HFF-Myc (cell line): Measurements from ENCODE around the gene PHF21A.
A peak's percentile ranks its signal among the peaks of the same experiment; 100 is the strongest.

Experiments used
- DNase-seq: peaks from one replicate; pipeline ENCODE4 v3.0.0-alpha.2; 2011; ENCODE audit warnings: low read depth; ENCODE audit errors: extremely low read depth
- H3K4me3 ChIP-seq: replicated peaks from 2 replicates; pipeline ENCODE4 v1.5.1; 2011; ENCODE audit warnings: low read depth, mild to moderate bottlenecking, control low read depth, low read length
- TF ChIP-seq, protein P1 (sequence below): IDR thresholded peaks from 2 replicates; pipeline ENCODE4 v1.5.1; 2012; ENCODE audit warnings: mild to moderate bottlenecking, low read depth, low read length, control low read depth; ENCODE audit errors: missing control alignments

Gene PHF21A

DNA sequence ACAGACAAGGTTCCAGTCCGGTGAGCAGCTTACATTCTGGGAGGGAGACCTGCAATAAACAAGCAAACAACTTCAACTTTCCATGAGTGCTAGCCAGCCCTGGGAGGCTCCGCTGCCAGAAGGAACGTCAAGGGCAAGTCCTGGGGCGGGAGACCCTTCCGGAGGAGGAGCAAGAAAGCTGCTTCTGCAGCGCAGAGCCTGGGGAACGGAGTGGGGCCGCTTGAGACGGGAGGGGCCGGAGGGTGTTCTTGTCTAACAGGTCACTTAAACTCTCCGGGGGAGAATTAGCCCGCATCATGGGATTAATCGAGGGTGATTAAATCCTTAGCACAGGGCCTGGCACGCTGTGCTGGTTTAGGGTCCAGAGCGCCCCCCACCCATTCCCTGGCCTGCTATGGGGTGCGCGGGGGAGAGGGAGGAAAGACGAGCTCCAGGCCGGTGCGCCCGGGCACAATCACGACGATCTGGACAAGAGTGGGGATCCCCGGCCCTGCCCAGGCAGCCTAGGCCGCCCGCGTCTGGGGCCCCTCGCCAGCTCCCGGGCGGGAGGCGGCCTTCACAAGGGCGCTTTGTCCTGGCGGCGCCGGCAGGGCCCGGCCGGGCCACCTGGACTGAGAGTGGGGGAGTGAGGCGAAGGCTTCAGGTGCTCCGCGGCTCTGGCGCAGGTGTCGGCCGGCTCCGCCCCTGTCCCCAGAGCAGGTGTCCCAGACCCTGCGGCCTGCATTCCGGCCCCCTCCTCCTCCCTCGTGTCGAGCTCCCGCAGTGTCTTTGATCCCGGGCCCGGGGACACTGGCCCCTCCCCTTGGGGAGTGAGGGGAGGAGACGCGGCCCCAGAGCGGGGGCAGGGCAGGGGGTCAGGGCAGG, 199.5 kb downstream of the PHF21A start:
- TF ChIP-seq, protein P1, sequence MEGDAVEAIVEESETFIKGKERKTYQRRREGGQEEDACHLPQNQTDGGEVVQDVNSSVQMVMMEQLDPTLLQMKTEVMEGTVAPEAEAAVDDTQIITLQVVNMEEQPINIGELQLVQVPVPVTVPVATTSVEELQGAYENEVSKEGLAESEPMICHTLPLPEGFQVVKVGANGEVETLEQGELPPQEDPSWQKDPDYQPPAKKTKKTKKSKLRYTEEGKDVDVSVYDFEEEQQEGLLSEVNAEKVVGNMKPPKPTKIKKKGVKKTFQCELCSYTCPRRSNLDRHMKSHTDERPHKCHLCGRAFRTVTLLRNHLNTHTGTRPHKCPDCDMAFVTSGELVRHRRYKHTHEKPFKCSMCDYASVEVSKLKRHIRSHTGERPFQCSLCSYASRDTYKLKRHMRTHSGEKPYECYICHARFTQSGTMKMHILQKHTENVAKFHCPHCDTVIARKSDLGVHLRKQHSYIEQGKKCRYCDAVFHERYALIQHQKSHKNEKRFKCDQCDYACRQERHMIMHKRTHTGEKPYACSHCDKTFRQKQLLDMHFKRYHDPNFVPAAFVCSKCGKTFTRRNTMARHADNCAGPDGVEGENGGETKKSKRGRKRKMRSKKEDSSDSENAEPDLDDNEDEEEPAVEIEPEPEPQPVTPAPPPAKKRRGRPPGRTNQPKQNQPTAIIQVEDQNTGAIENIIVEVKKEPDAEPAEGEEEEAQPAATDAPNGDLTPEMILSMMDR, result no peak
- DNase-seq, result no peak
- H3K4me3 ChIP-seq, result no peak overlapping the region

DNA sequence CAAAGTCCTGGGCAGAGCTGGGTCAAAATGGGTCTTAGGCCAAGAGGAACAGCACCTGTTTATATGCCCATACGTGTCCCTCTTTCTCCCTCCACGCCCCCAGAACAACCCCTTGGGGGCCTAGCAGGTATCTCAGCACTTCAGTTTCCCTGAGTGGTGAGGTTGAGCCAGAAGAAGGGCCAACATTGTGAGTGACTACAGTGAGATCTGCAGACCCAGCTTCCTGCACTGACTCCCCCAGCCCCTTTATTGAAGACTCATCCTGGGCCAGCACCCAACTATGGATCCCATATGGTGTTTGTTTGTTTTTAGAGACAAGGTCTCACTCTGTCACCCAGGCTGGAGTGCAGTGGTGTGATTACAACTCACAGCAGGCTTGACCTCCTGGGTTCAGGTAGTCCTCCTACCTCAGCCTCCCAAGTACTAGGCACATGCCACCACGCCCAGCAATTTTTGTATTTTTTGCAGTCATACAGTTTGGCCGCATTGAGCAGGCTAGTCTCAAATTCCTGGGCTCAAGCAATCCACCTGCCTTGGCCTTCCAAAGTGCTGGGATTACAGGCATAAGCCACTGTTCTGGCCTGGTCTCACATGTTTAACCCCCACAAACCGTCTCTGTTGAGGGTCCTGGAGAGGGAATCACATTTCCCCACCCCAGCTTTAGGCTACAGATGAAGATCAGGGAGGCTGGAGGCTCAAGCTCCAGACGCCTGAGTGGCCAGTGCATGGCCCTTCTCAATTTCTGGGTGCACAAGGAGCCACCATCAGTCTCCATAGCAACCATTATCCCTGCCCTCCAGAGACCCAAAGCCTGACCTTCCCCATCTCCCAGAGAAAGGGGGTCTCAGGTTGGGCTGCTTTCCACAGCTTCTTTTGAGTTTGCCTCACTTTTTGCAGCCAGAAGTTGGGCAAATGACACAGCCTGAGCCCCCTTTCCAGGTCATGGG, 200.4 kb downstream of the PHF21A start:
- no peak for DNase-seq
- no peak overlapping the region for H3K4me3 ChIP-seq
- TF ChIP-seq, protein P1, result no peak

DNA sequence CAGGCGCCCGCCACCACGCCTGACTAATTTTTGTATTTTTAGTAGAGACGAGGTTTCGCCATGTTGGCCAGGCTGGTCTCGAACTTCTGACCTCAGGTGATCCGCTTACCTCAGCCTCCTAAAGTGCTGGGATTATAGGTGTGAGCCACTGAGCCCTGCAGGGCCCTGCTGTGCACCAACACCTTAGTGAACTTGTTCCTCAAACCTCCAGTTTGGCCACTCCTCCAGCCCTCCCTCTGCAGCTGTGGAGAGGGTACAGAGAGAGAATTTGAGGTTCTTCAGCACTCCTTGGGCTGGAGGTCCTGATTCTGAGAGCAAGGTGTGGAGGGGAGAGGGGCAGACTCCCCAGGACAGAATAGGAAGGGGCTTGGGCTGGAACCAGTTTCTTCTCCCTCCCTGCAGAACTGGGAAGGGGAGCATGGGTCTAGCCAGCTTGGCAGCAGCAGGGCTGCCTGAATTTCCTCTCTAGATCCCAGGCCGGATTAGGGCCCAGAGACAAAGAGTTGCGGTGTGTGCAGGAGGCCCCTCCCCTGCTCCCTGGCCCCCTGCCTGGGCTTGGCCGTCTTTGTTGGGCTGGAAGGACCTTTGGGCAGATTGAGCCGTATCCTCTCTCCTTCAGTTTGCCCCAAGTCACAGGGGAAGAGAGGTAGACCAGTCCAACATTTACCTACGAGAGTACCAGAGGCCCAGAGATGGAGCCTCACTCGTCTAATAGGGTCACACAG, 201.3 kb downstream of the PHF21A start:
- TF ChIP-seq, protein P1, result no peak
- H3K4me3 ChIP-seq, result no peak overlapping the region
- no peak for DNase-seq

DNA sequence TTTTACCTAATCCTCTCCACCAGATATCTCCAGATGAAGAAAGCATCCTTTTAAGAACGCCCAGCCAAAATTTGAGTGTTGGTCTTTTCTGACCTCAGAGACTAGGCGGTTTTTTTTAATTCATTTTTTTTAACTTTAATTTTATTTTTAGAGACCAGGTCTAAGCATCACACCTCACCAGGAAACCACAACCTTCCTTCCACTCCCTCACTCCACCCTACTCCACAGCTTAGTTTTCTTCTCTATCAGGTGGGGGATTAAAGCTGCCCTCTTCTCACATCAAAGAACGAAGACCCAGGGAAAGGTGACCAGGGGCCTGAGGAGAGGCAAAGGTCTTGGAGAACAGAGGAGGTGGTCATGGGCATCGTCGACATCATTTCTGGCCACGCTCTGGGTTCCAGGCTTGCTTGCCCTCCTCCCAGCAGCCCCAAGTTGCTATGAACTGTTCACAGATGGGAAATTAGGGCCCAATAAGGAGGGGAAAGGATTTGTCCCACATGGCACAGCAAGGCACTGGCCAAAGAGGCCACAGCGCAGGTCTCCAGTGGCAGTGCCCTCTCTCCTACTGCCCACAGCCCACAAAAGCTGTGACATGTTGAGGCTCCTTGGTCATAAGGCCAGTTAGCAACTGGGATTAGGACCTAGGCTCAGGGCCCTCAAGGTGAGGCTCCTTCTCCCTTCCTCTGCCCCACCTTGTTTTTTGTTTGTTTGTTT, 202.1 kb downstream of the PHF21A start:
- TF ChIP-seq, protein P1, result no peak
- peak overlapping the region; percentile 95 for H3K4me3 ChIP-seq
- DNase-seq, result no peak

DNA sequence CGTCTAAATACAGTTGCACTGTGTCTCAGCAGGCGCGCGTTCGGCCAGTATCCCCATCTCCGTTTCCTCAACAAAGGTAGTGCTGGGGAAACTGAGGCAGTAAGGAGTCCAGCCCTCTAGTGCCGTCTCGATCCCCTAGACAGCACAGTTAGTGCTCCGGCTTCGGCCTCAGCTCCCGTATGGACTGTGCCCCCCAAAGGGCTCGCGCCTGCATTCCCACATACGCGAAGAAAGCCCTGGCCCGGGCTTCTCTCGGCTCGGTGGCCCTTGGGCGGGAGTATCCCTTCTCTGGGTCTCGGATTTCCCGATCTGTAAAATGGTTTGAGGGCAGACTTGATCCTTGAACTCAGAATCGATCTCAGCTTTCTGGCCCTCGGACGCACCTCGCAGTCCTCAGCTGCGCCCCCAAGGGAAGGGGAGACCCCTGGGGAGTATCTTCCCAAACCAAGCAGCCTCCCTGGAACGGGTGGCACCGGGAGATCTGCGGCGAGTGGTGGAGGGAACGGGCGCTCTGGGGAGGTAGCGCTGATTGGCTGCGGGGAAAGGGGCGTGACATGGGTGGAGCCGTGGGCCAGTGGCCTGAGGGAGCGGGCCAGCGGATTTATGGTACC, 202.8 kb downstream of the PHF21A start:
- H3K4me3 ChIP-seq, result peak overlapping the region; percentile 95
- TF ChIP-seq, protein P1, result no peak
- DNase-seq, result peak; percentile 19
